ENCODE data around the gene KLC1.

GRCh38 chr14:103629503-103630121 lies 601 bp downstream of the KLC1 start:
- TF ChIP-seq CTCF (IDR thresholded peaks at IDR 0.05) (no peak), POLR2A (IDR thresholded peaks at IDR 0.05) (no peak)

Data from heart left ventricle (tissue), 13 donors.